Large intestine (tissue), 3 donors: ENCODE results near the gene USP15. TPM values are rescaled to one million over a fixed set of nuclear protein-coding genes. Genes with fewer than 3 reads are reported as not detected.
"Not testable (repeated sequence)": the region's sequence is repeated elsewhere in the genome, so short reads cannot be mapped to it uniquely, and the experiment has no call there.

Source experiments
- DNase-seq, 2 donors: peaks; one replicate each; pipeline versions ENCODE4 v3.0.0 to v3.0.0-alpha.2; 2013
- H3K27ac ChIP-seq: one replicate; pipeline ENCODE4 v1.5.1; 2013; ENCODE audit warnings: low read length
- H3K27me3 ChIP-seq: 2 replicates; pipeline ENCODE4 v1.6.1; 2013; ENCODE audit warnings: low read length; ENCODE audit not compliant: control insufficient read depth, insufficient read depth
- H3K36me3 ChIP-seq: 2 replicates; pipeline ENCODE4 v1.6.1; 2013; ENCODE audit warnings: low read length; ENCODE audit not compliant: control insufficient read depth, insufficient read depth
- H3K4me1 ChIP-seq: one replicate; pipeline ENCODE4 v1.6.1; 2013; ENCODE audit warnings: low read length; ENCODE audit not compliant: control insufficient read depth, insufficient read depth
- H3K4me3 ChIP-seq: one replicate; pipeline ENCODE4 v1.5.1; 2013; ENCODE audit warnings: low read length
- H3K9me3 ChIP-seq: one replicate; pipeline ENCODE4 v1.6.1; 2013; ENCODE audit warnings: mild to moderate bottlenecking, low read depth, low read length, moderate library complexity; ENCODE audit not compliant: control insufficient read depth
- whole genome bisulfite sequencing: methylation state at CpG from one replicate; pipeline ENCODE4 v1.1.5; 2013; ENCODE audit warnings: low lambda C conversion rate; ENCODE audit not compliant: insufficient coverage; 5-methylcytosine and 5-hydroxymethylcytosine counted together
- polyA plus RNA-seq: library from polyadenylated mRNA; unstranded; fragments of 120-200 nt; gene quantifications from one replicate; pipeline ENCODE4 v1.2.1, GENCODE V29; 2013

Gene USP15
- polyA plus RNA-seq, 1 donor = 66.1 TPM

DNA sequence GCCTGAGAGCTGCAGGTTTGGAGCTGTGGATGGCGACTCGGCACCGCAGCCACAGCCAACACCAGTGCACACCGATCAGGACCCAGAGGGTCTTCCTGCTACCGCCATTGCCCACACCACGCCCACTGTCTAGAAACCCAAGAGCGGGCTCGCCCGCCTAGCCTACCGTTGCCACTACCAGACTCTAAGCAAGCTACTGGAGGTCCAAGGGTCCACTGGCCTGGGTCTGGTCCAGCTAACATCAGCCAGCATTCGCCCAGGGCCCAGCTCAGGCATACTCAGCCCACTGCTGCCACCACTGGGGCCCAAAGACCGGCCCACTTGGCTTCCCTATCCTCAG, 175.9 kb downstream of the USP15 start:
- Histone ChIP-seq H3K36me3 (no peaks in the 10 kb centered on the region), H3K27me3 (peaks cover 28% of the 10 kb centered on the region), H3K4me1 (peaks cover 6% of the 10 kb centered on the region), H3K4me3 (peak overlapping the region; percentile 38), H3K9me3 (no peaks in the 10 kb centered on the region), H3K27ac (no peak overlapping the region)
- no peak for DNase-seq
- no CpG with 5 or more reads among the region's 12 CpGs for WGBS

DNA sequence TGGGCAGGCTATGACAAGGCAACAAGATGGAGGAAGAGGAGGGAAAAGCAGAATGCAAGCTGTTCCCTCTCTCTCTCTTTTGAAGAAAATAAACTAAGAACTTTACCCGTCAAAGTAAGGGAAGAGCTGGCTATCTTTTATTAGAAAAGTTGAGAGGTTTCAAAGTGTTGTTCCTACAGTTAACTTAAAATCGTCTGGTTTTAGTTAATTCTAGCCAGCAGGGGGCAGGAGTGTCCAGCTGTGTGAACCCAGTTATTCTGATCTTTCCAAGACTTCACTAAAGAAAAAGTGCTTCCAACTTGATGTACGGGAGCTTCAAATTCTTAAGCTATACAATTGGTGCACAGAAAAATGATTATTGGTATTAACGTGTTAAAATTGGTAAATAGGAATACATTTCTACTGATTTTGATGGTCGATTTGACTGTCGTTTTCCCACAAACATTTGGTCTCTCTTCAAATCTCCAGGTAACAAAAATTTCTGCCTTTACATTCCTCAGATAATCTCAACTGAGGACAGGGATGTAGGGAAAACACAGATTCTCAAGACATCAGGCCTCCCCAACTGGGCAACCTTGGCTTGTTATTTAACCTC, 178.0 kb downstream of the USP15 start:
- peak; percentile 22 to 45 for DNase-seq
- H3K27ac ChIP-seq = no peak overlapping the region
- no peaks in the 10 kb centered on the region for H3K36me3 ChIP-seq
- H3K4me1 ChIP-seq = peaks cover 6% of the 10 kb centered on the region
- H3K9me3 ChIP-seq = no peaks in the 10 kb centered on the region
- H3K27me3 ChIP-seq = peaks cover 19% of the 10 kb centered on the region
- 12% methylated on average over 3 of the region's 6 CpGs for WGBS
- H3K4me3 ChIP-seq = no peak overlapping the region

DNA sequence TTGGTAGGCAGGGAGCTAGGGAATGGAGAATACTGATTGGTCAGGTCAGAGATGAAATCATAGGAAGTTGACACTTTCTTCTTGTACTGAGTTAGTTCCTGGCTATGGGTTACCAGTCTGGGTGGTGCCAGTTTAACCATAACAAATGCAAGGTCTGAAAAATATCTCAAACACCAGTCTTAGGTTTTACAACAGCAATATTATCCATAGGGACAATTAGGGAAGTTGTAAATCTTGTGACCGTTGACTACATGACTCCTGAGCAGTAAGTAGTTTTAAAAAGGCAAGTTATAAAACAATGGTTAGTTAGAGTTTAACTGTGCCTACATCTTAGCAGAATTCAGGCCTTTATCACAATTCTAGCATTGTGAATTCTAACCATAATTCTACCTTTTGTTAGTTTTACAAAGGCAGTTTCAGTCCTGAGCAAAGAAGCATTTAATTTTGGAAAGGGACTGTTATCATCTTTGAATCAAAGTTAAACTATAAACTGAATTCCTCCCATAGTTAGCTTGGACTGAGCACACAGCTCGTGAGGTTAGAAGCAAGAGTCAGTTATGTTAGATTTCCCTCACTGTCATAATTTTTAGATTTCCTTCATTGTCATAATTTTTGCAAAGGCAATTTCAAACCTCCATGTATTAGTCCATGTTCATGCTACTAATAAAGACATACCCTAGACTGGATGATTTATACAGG, 186.7 kb downstream of the USP15 start:
- peaks cover 6% of the 10 kb centered on the region for H3K4me1 ChIP-seq
- H3K4me3 ChIP-seq = no peak overlapping the region
- 33% methylated on average over 1 of the region's 2 CpGs for WGBS
- H3K27me3 ChIP-seq = no peaks in the 10 kb centered on the region
- peaks cover 3% of the 10 kb centered on the region for H3K9me3 ChIP-seq
- no peaks in the 10 kb centered on the region for H3K36me3 ChIP-seq
- DNase-seq = peak in 1 of 2 donors; percentile 54
- no peak overlapping the region for H3K27ac ChIP-seq

DNA sequence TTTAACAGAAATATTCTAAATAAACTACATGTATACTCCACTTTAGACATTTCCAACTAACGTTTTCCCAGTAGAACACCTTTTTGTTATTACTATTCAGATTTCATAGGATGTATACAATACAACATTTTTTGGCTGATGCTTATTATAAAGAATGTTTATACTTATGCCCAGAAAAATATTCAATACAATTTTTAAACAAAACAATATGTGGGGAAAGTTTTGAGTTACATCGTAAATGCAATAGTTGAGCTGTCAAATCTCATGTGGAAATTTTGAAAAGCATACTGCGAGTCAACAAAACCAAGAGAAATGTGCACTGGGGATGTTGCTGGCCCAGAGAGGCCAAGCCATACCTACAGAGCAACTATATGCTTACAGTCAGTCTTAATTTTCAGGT, 188.2 kb downstream of the USP15 start:
- 100% methylated on average over 2 of the region's 3 CpGs for WGBS

DNA sequence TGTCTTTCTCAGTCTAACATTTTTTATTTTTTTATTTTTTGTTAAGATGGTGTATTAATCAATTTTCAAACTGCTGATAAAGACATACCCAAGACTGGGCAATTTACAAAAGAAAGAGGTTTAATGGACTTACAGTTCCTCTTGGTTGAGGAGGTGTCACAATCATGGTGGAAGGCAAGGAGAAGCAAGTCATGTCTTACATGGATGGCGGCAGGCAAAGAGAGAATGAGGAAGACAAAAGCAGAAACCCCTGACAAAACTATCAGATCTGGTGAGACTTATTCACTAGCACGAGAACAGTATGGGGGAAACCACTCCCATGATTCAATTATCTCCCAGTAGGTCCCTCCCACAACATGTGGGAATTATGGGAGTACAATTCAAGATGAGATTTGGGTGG, 195.2 kb downstream of the USP15 start:
- not testable (repeated sequence) for H3K9me3 ChIP-seq, H3K4me3 ChIP-seq, H3K27ac ChIP-seq, DNase-seq, H3K4me1 ChIP-seq, H3K27me3 ChIP-seq, H3K36me3 ChIP-seq
- WGBS = no CpG with 5 or more reads among the region's 2 CpGs

More for the DNA sequence above, 188.2 kb downstream of the USP15 start:
- Histone ChIP-seq H3K4me3 (no peak overlapping the region), H3K27ac (no peak overlapping the region), H3K9me3 (peaks cover 3% of the 10 kb centered on the region), H3K36me3 (no peaks in the 10 kb centered on the region), H3K4me1 (peaks cover 6% of the 10 kb centered on the region), H3K27me3 (no peaks in the 10 kb centered on the region)
- DNase-seq = no peak

DNA sequence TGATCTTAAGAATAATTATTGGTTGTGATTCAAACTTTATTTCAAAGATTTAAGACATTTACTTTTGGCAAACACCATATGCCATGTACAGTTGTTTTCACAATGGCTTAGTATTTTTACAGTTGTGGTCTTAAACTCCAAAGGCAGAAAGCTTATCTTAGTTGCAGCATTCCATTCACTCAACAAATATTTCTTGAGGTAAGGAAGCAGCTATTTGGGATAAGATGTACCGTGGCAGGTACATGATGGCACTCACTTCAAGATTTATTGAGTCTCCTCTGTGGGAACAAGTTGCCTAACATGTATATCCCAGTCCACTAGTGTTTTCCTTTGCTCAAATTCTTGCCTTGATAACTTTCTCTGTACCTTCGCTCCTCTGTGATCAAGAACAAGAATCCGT, 198.4 kb downstream of the USP15 start:
- H3K36me3 ChIP-seq = no peaks in the 10 kb centered on the region
- peaks cover 6% of the 10 kb centered on the region for H3K9me3 ChIP-seq
- H3K27ac ChIP-seq = no peak overlapping the region
- no CpG with 5 or more reads among the region's 3 CpGs for WGBS
- H3K4me3 ChIP-seq = no peak overlapping the region
- H3K27me3 ChIP-seq = no peaks in the 10 kb centered on the region
- no peaks in the 10 kb centered on the region for H3K4me1 ChIP-seq
- DNase-seq = no peak

DNA sequence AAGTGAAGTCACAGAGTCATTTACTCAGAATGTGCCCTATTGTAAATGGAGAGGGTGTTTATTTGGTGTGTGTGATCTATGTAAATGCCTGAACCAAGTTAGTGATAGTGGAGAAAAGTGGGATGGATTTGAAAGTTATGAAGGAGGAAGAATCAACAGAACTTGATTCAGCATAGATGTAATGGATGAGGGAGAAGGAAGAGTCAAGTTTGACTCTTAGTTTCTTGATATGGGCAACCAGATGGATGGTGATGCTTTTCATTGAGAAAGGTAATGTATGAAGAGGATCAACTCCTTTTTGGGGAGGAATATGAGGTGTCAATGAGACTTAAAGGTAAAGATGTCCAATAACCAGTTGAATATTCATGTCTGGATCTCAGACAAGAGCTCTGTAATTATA, 199.8 kb downstream of the USP15 start:
- H3K4me3 ChIP-seq = no peak overlapping the region
- H3K27ac ChIP-seq = no peak overlapping the region
- H3K4me1 ChIP-seq = no peaks in the 10 kb centered on the region
- H3K27me3 ChIP-seq = no peaks in the 10 kb centered on the region
- peaks cover 6% of the 10 kb centered on the region for H3K9me3 ChIP-seq
- no peak for DNase-seq
- H3K36me3 ChIP-seq = no peaks in the 10 kb centered on the region

DNA sequence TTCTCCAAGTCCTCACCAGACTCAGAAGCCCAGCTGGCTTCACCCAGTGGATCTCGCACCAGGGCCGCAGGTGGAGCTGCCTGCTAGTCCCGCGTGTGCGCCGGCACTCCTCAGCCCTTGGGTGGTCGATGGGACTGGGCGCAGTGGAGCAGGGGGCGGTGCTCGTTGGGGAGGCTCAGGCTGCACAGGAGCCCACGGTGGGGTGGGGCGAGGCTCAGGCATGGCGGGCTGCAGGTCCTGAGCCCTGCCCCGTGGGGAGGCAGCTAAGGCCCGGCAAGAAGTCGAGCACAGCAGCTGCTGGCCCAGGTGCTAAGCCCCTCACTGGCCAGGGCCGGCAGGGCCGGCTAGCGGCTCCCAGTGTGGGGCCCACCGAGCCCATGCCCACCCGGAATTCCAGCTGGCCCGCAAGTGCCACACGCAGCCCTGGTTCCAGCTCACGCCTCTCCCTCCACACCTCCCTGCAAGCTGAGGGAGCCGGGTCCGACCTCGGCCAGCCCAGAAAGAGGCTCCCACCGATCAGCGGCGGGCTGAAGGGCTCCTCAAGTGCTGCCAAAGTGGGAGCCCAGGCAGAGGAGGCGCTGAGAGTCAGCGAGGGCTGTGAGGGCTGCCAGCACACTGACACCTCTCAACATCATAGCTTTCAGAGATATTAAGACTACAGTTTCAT, 201.1 kb downstream of the USP15 start:
- H3K27ac ChIP-seq, H3K27me3 ChIP-seq, H3K9me3 ChIP-seq, H3K4me3 ChIP-seq, H3K36me3 ChIP-seq, H3K4me1 ChIP-seq, DNase-seq: not testable (repeated sequence)
- no CpG with 5 or more reads among the region's 32 CpGs for WGBS

DNA sequence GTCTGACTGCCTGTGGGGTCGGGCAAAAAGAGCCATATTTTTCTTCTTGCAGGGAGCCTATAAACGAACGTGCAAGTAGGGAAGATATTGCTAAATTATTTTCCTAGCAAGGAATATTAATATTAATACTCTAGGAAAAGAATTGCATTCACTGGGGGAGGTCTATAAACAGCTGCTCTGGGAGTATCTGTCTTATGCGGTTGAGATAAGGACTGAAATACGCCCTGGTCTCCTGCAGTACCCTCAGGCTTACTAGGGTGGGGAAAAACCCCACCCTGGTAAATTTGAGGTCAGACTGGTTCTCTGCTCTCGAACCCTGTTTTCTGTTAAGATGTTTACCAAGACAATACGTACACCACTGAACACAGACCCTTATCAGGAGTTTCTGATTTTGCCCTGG, 203.0 kb downstream of the USP15 start:
- H3K4me3 ChIP-seq, H3K27ac ChIP-seq, H3K27me3 ChIP-seq, H3K9me3 ChIP-seq, DNase-seq, H3K4me1 ChIP-seq, H3K36me3 ChIP-seq: not testable (repeated sequence)
- WGBS = 100% methylated on average over 1 of the region's 7 CpGs
